Activated CD4-positive, alpha-beta T cell treated with anti-CD3 and anti-CD28 coated beads, Interleukin-10, Interleukin-2, amounts not matched to agents 100 ng/mL and 50 ng/mL, durations not matched to agents 16 hours and 8 hours (primary cell): ENCODE data around the gene AGBL4.

Experiments used
- DNase-seq: peaks from one replicate; pipeline ENCODE4 v3.0.0-alpha.2; 2020

The AGBL4 gene

GRCh38 chr1:48939828-48940227 lies 1083.9 kb downstream of the AGBL4 start:
- no peak for DNase-seq

- no peak for DNase-seq
These were observed 1084.7 kb downstream of the AGBL4 start for GRCh38 chr1:48939042-48939441.

- DNase-seq: no peak
These were observed 1086.0 kb downstream of the AGBL4 start for GRCh38 chr1:48937732-48938131.

- DNase-seq: no peak
These were observed 1087.3 kb downstream of the AGBL4 start for GRCh38 chr1:48936436-48936835.

GRCh38 chr1:48932366-48932765 lies 1091.4 kb downstream of the AGBL4 start:
- DNase-seq: no peak

GRCh38 chr1:48931506-48932192 lies 1092.1 kb downstream of the AGBL4 start:
- no peak for DNase-seq

- no peak for DNase-seq
These were observed 1093.7 kb downstream of the AGBL4 start for GRCh38 chr1:48930011-48930410.

- DNase-seq: no peak
These were observed 1099.7 kb downstream of the AGBL4 start for GRCh38 chr1:48924099-48924498.

GRCh38 chr1:48923116-48923515 lies 1100.6 kb downstream of the AGBL4 start:
- DNase-seq: no peak

- no peak for DNase-seq
These were observed 1102.9 kb downstream of the AGBL4 start for GRCh38 chr1:48920851-48921250.

GRCh38 chr1:48917901-48918603 lies 1105.7 kb downstream of the AGBL4 start:
- no peak for DNase-seq

GRCh38 chr1:48917070-48917454 lies 1106.7 kb downstream of the AGBL4 start:
- DNase-seq: no peak

GRCh38 chr1:48916130-48917069 lies 1107.4 kb downstream of the AGBL4 start:
- DNase-seq: peak; percentile 2

- DNase-seq: no peak
These were observed 1115.1 kb downstream of the AGBL4 start for GRCh38 chr1:48908606-48909005.

- no peak for DNase-seq
These were observed 1117.0 kb downstream of the AGBL4 start for GRCh38 chr1:48906729-48907128.

GRCh38 chr1:48906164-48906563 lies 1117.6 kb downstream of the AGBL4 start:
- DNase-seq: no peak

- DNase-seq: no peak
These were observed 1120.5 kb downstream of the AGBL4 start for GRCh38 chr1:48903291-48903690.

GRCh38 chr1:48898894-48899293 lies 1124.9 kb downstream of the AGBL4 start:
- DNase-seq: no peak

- DNase-seq: no peak
These were observed 1134.1 kb downstream of the AGBL4 start for GRCh38 chr1:48889615-48890014.

- no peak for DNase-seq
These were observed 1134.7 kb downstream of the AGBL4 start for GRCh38 chr1:48889082-48889481.

GRCh38 chr1:48887796-48888195 lies 1136.0 kb downstream of the AGBL4 start:
- DNase-seq: no peak

- no peak for DNase-seq
These were observed 1141.7 kb downstream of the AGBL4 start for GRCh38 chr1:48882020-48882419.

GRCh38 chr1:48878191-48878940 lies 1145.4 kb downstream of the AGBL4 start:
- peak; percentile 2 for DNase-seq
